Measurements from ENCODE around the gene VILL. TPM values are rescaled to one million over a fixed set of nuclear protein-coding genes. Genes with fewer than 3 reads are reported as not detected.
"Not testable (repeated sequence)": the region's sequence is repeated elsewhere in the genome, so short reads cannot be mapped to it uniquely, and the experiment has no call there.

Gene VILL
- total RNA-seq, 4 donors from 2014 or later = 5.5 to 13.0 (median 9.5) TPM

DNA sequence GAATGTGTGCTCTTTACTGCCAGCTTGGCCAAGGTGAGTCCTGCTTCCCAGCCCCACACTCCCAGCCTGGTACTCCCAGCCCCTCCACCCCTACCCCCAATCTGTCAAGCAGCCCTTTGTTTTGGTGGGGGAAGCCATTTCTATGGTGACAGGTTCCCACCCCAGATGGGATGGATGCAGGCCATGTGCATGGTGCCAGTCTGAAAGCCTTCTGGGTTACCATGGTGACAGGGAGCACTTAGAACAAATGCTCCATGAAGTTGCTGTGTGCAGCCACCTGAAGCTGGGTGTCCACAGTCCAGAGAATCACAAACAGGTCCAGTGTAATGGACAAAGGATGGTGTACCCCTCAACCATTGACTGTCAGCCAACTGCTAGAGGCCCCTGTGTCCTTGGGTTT lies 19.1 kb upstream of the VILL start:
- intact Hi-C loops (cut with DNase I) = no loop called here
- Histone ChIP-seq H3K27ac (no peak overlapping the region), H3K36me3 (peaks cover 0 to 5% of the 10 kb centered on the region in 2 donors), H3K4me3 (replicated peaks in 1 of 3) (no peak overlapping the region), H3K9me3 (no peaks in the 10 kb centered on the region), H3K27me3 (no peaks in the 10 kb centered on the region), H3K4me1 (peaks cover 0 to 7% of the 10 kb centered on the region in 2 donors)
- no peak for TF ChIP-seq POLR2A (IDR thresholded peaks at IDR 0.05)
- no peak for DNase-seq

DNA sequence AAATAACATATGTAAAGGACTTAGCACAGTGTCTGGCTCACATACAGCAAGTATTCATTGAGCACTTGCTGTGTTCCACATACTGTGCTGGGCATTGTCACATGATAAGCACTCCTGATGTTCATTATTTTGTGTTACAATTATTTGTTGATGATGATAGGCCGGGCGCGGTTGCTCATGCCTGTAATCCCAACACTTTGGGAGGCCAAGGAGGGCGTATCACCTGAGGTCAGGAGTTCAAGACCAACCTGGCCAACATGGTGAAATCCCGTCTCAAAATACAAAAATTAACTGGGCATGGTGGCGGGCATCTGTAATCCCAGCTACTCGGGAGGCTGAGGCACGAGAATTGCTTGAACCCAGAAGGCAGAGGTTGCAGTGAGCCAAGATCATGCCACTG lies 18.5 kb upstream of the VILL start:
- WGBS, 2 donors = 92 to 94% methylated on average over 8 of the region's 8 CpGs
- not testable (repeated sequence) for DNase-seq, H3K36me3 ChIP-seq

DNA sequence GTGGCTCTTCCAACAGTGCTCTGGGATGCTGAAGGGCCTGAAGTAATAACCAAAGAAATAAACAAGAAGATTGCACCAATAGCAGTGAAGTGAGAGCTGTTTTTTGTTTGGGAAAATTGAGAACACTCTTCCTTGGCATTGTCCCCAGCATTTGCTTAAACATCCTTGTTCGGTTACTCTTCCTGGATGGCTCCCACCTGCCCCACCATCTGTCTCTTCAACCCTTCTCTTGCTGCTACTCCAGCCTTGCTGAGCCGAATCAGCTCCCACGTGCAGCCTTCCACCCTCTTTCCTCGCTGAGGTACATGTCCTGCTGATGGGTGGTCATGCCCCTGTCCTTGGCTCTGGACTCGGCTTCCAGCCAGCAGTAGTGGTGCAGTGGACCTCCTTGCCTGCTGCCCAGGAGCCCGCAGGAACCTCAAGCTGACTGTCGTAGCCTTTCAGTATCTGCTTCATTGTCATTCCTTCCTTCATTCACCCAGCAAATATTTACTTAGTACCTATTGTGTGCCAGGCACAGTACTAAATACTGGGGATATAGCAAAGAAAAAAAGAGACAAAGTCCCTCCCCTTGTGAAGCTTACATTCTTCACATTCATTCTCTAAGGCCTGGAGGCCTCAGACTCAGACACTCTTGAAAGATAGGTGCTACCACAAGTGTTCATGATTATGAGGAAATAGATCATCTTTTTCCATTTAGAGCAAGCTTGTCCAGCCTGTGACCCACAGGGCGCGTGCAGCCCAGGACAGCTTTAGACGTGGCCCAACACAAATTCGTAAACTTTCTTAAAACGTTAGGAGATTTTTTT lies 17.1 kb upstream of the VILL start:
- Histone ChIP-seq H3K36me3 (peaks cover 0 to 5% of the 10 kb centered on the region in 2 donors), H3K4me1 (peaks cover 0 to 7% of the 10 kb centered on the region in 2 donors), H3K9me3 (no peaks in the 10 kb centered on the region), H3K4me3 (replicated peaks in 1 of 3) (no peak overlapping the region), H3K27ac (no peak overlapping the region), H3K27me3 (no peaks in the 10 kb centered on the region)
- TF ChIP-seq POLR2A (IDR thresholded peaks at IDR 0.05) = no peak
- no peak for DNase-seq
- intact Hi-C loops (cut with DNase I) = no loop called here
- 88 to 91% methylated on average over 12 of the region's 12 CpGs for WGBS, 2 donors

More for the DNA sequence above, 18.5 kb upstream of the VILL start:
- H3K27me3 ChIP-seq; H3K4me3 ChIP-seq (replicated peaks in 1 of 3); H3K9me3 ChIP-seq; H3K4me1 ChIP-seq; intact Hi-C loops (cut with DNase I); H3K27ac ChIP-seq: not testable (repeated sequence)

DNA sequence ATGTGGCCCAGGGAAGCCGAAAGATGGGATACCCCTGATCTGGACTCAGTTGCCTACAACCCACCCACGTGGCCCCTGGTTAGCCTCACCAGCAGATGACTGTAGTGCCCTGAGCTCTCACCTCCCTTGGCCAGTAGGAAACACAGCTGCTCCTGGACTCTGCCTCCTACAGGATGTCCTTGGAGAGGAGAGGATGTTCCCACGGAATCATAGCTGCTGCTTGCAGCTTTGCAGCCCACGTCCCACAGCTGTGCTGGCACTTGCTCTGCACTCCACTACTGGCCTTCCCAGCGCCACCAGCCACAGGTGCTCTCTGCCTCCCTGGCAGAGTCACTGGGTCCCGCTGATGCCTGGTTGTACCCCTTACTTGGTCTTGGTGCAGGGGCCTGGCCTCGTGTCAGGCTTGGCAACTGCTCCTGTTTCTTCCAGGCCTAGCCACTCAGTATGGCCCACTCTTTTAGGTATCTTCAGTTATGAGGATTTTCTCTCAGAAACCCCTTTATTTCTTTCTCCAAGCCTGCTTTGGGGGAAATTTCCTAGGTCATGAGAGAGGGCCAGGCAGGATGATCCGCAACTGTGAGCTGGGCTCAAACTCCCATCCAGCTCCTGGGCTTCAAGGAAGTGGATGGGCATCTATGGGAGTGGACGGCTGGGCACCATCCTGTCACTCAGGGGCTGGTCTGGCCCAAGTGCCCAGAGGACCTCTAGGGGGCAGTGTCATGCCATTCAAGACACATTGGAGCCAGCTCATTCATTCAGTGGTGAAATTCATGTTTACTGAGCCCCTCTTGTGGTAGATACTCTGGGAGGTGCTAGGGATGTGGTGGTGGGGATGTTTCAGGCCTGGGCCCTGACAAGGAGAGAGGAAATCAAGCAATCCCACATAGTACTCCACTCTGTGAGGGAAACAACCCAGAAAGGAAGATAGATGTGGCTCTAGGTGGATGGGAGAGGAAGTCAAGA lies 16.2 kb upstream of the VILL start:
- intact Hi-C loops (cut with DNase I) = no loop called here
- no peaks in the 10 kb centered on the region for H3K9me3 ChIP-seq
- peak; percentile 54 to 59 for DNase-seq
- no peak overlapping the region for H3K4me3 ChIP-seq (replicated peaks in 1 of 3)
- H3K4me1 ChIP-seq = peaks cover 0 to 2% of the 10 kb centered on the region in 2 donors
- TF ChIP-seq POLR2A (IDR thresholded peaks at IDR 0.05) = no peak
- TF ChIP-seq, protein P1, sequence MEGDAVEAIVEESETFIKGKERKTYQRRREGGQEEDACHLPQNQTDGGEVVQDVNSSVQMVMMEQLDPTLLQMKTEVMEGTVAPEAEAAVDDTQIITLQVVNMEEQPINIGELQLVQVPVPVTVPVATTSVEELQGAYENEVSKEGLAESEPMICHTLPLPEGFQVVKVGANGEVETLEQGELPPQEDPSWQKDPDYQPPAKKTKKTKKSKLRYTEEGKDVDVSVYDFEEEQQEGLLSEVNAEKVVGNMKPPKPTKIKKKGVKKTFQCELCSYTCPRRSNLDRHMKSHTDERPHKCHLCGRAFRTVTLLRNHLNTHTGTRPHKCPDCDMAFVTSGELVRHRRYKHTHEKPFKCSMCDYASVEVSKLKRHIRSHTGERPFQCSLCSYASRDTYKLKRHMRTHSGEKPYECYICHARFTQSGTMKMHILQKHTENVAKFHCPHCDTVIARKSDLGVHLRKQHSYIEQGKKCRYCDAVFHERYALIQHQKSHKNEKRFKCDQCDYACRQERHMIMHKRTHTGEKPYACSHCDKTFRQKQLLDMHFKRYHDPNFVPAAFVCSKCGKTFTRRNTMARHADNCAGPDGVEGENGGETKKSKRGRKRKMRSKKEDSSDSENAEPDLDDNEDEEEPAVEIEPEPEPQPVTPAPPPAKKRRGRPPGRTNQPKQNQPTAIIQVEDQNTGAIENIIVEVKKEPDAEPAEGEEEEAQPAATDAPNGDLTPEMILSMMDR (IDR thresholded peaks at IDR 0.05) = peak; percentile 41 to 78 (median 46)
- 76 to 81% methylated on average over 8 to 9 of the region's 9 CpGs for WGBS, 2 donors
- no peak overlapping the region for H3K27ac ChIP-seq
- H3K36me3 ChIP-seq = peaks cover 0 to 5% of the 10 kb centered on the region in 2 donors
- H3K27me3 ChIP-seq = no peaks in the 10 kb centered on the region

DNA sequence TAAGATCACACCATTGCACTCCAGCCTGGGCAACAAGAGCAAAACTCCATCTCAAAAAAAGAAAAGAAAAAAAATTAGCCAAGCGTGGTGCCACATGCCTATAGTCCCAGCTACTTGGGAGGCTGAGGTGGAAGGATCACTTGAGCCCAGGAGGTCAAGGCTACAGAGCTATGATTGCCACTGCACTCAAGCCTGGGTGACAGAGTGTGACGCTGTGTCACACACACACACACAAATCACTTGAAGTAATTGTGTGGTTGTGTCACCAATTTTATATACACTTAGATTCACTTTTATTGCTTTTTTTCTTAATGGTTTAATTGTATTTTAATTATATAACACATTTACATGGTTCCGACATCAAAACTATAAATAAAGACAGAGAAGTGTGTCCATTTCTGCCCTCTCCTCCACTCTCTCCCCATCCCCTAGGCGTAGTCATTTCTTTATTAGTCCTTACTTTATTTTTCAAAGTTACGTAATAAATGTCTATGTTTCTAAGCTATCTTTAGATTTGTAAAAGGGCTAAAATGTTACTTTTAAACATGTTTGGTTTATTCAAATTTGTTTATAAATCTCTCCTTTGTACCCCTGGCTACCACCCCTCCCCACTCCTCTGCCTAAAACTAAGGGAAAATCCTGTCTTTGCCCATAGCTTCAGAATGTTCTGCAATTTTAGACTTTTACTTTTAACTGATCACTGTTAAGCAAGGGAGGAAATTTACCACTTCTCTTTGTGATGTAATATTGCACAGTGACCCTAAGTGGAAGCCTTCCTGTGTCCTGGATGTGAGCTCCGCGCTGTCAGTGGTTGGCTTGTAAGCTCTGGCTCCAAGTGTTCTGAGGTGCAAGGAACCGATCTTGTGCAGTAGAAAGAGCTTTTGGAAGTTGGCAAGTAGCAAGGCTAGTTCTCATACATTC lies 10.8 kb upstream of the VILL start:
- peaks cover 0 to 12% of the 10 kb centered on the region in 2 donors for H3K36me3 ChIP-seq
- intact Hi-C loops (cut with DNase I) = no loop called here

More for the DNA sequence above, 10.8 kb upstream of the VILL start:
- no peaks in the 10 kb centered on the region for H3K4me1 ChIP-seq
- no peak overlapping the region for H3K4me3 ChIP-seq (replicated peaks in 1 of 3)
- TF ChIP-seq, protein P1 (IDR thresholded peaks at IDR 0.05) = no peak
- TF ChIP-seq POLR2A (IDR thresholded peaks at IDR 0.05) = no peak
- WGBS, 2 donors = 93 to 97% methylated on average over 8 of the region's 8 CpGs
- no peak for DNase-seq
- H3K27me3 ChIP-seq = no peaks in the 10 kb centered on the region
- no peaks in the 10 kb centered on the region for H3K9me3 ChIP-seq
- no peak overlapping the region for H3K27ac ChIP-seq
